IMR-90 (cell line): ENCODE results near the gene VAV1. TPM values are rescaled to one million over a fixed set of nuclear protein-coding genes. Genes with fewer than 3 reads are reported as not detected.

ENCODE experiments used
- ATAC-seq: fragments of 200-7000 bp; cut with Tn5 transposase; 2 replicates; pipeline ENCODE4 v1.9.1; 2020; ENCODE audit warnings: low read depth, mild to moderate bottlenecking, moderate library complexity
- BruUV-seq: library from RNA; stranded (reverse); fragments of 400-500 nt; replicated peaks from 2 replicates; lab custom pipeline; 2021; lab: Mats Ljungman, UMichigan
- CTCF ChIA-PET: fragments of 300-600 bp; formaldehyde crosslinking; extraction: SDS; loops from one replicate; lab custom pipeline; 2021; ENCODE audit warnings: antibody characterized with exemption; lab: Yijun Ruan, JAX
- POLR2A ChIA-PET: fragments of 300-600 bp; sonication (Branson Sonifier 250); formaldehyde crosslinking; loops from one replicate; lab custom pipeline; 2022; ENCODE audit warnings: antibody characterized with exemption; ENCODE audit not compliant: unreplicated experiment; lab: Charles Lee
- DNase-seq: peaks from one replicate; pipeline ENCODE4 v3.0.0; 2013
- H2AFZ ChIP-seq: replicated peaks from 2 replicates; pipeline ENCODE3; 2013; ENCODE audit warnings: low read length, mild to moderate bottlenecking; ENCODE audit not compliant: poor library complexity
- H2AK5ac ChIP-seq: 2 replicates; pipeline ENCODE4 v1.6.1; 2013; ENCODE audit warnings: low read depth, low read length, inconsistent platforms
- H2AK9ac ChIP-seq: replicated peaks from 2 replicates; pipeline ENCODE3; 2013; ENCODE audit warnings: mild to moderate bottlenecking, low read depth, low read length, moderate library complexity; ENCODE audit not compliant: poor library complexity
- H2BK120ac ChIP-seq: 2 replicates; pipeline ENCODE4 v1.6.1; 2013; ENCODE audit warnings: low read depth, low read length, inconsistent platforms
- H2BK15ac ChIP-seq: 3 replicates; pipeline ENCODE4 v1.6.1; 2013; ENCODE audit warnings: low read depth, low read length, inconsistent platforms
- H2BK20ac ChIP-seq: 2 replicates; pipeline ENCODE4 v1.6.1; 2013; ENCODE audit warnings: low read depth, mild to moderate bottlenecking, inconsistent platforms, low read length, moderate library complexity
- H2BK5ac ChIP-seq: 2 replicates; pipeline ENCODE4 v1.6.1; 2013; ENCODE audit warnings: mild to moderate bottlenecking, low read depth, low read length, inconsistent platforms; ENCODE audit not compliant: poor library complexity, severe bottlenecking
- H3K14ac ChIP-seq: replicated peaks from 2 replicates; pipeline ENCODE4 v1.6.1; 2013; ENCODE audit warnings: low read depth, low read length, inconsistent platforms
- H3K18ac ChIP-seq: 2 replicates; pipeline ENCODE4 v1.6.1; 2013; ENCODE audit warnings: low read depth, low read length, control low read depth
- H3K23ac ChIP-seq: 2 replicates; pipeline ENCODE4 v1.6.1; 2013; ENCODE audit warnings: low read depth, low read length, inconsistent platforms
- H3K27ac ChIP-seq: 2 replicates; pipeline ENCODE4 v1.5.1; 2013; ENCODE audit warnings: mild to moderate bottlenecking, control low read depth, low read length; ENCODE audit not compliant: insufficient read depth
- H3K27me3 ChIP-seq: 2 replicates; pipeline ENCODE4 v1.6.1; 2013; ENCODE audit warnings: low read length; ENCODE audit not compliant: control insufficient read depth, insufficient read depth
- H3K36me3 ChIP-seq: 2 replicates; pipeline ENCODE4 v1.6.1; 2013; ENCODE audit warnings: low read length, mixed read lengths; ENCODE audit not compliant: control insufficient read depth, insufficient read depth
- H3K4ac ChIP-seq: 2 replicates; pipeline ENCODE4 v1.6.1; 2013; ENCODE audit warnings: low read depth, low read length, inconsistent platforms
- H3K4me1 ChIP-seq: 2 replicates; pipeline ENCODE4 v1.6.1; 2013; ENCODE audit warnings: low read length, mixed read lengths; ENCODE audit not compliant: control insufficient read depth, insufficient read depth
- H3K4me2 ChIP-seq: 2 replicates; pipeline ENCODE4 v1.6.1; 2013; ENCODE audit warnings: low read depth, mild to moderate bottlenecking, control low read depth, low read length, moderate library complexity
- H3K4me3 ChIP-seq: 2 replicates; pipeline ENCODE4 v1.5.1; 2013; ENCODE audit warnings: low read depth, mild to moderate bottlenecking, control low read depth, low read length, moderate library complexity; ENCODE audit not compliant: insufficient read depth
- H3K56ac ChIP-seq: 2 replicates; pipeline ENCODE4 v1.6.1; 2013; ENCODE audit warnings: low read length, inconsistent platforms; ENCODE audit not compliant: insufficient read depth; ENCODE audit errors: extremely low read depth
- H3K79me1 ChIP-seq, 2 experiments: 2 replicates each; pipeline ENCODE4 v1.6.1; 2013; ENCODE audit warnings: low read length in 2 of 2, inconsistent platforms in 1 of 2, low read depth in 1 of 2
- H3K9ac ChIP-seq: 2 replicates; pipeline ENCODE4 v1.6.1; 2013; ENCODE audit warnings: low read depth, low read length, control low read depth
- H3K9me1 ChIP-seq: 2 replicates; pipeline ENCODE4 v1.6.1; 2013; ENCODE audit warnings: low read length, inconsistent platforms; ENCODE audit not compliant: insufficient read depth
- H3K9me3 ChIP-seq: 2 replicates; pipeline ENCODE4 v1.6.1; 2013; ENCODE audit warnings: low read length; ENCODE audit not compliant: control insufficient read depth, insufficient read depth
- H4K20me1 ChIP-seq: 2 replicates; pipeline ENCODE4 v1.6.1; 2013; ENCODE audit warnings: low read length, inconsistent platforms; ENCODE audit not compliant: insufficient read depth
- H4K5ac ChIP-seq: 2 replicates; pipeline ENCODE4 v1.6.1; 2013; ENCODE audit warnings: mild to moderate bottlenecking, low read depth, low read length, control low read depth
- H4K8ac ChIP-seq, 2 experiments: 2 replicates each; pipeline ENCODE4 v1.6.1; 2013; ENCODE audit warnings: low read depth in 2 of 2, low read length in 2 of 2, control low read depth in 1 of 2, inconsistent platforms in 1 of 2
- H4K91ac ChIP-seq: 2 replicates; pipeline ENCODE4 v1.6.1; 2013; ENCODE audit warnings: low read depth, low read length, inconsistent platforms; ENCODE audit not compliant: insufficient read depth
- CEBPB ChIP-seq: IDR thresholded peaks from 2 replicates; pipeline ENCODE4 v1.6.1; 2012; ENCODE audit warnings: low read depth, low read length, improper control_type of control experiment
- NFE2L2 ChIP-seq: fragments of 150-350 bp; IDR thresholded peaks from 2 replicates; pipeline ENCODE4 v1.6.1; 2016; ENCODE audit warnings: low read depth, mild to moderate bottlenecking, low read length
- WGBS, 2 experiments: methylation state at CpG; one replicate each; pipeline versions ENCODE4 v1.1.5 to v1.1.7; 2013; ENCODE audit warnings: missing lambda C conversion rate in 2 of 2; ENCODE audit not compliant: insufficient read length in 1 of 2; ENCODE audit errors: extremely low coverage in 2 of 2; 5-methylcytosine and 5-hydroxymethylcytosine counted together
- dilution Hi-C: fragments of 300-500 bp; cut with HindIII; formaldehyde crosslinking; loops from one replicate; pipeline ENCODE4 v1.14.3; 2018; ENCODE audit warnings: low sequenced_read_pairs; ENCODE audit not compliant: unreplicated experiment
- in situ Hi-C: fragments of 300-500 bp; cut with MboI; formaldehyde crosslinking; loops from 3 replicates; pipeline ENCODE4 v1.14.3; 2019; ENCODE audit warnings: low sequenced_read_pairs, inconsistent platforms, mixed read lengths
- intact Hi-C: fragments of 100-400 bp; cut with micrococcal nuclease; formaldehyde crosslinking; loops from 2 replicates; pipeline ENCODE4 v1.10.0; 2022
- polyA plus RNA-seq, 3 experiments: library from polyadenylated mRNA; depleted of rRNA; stranded (reverse); fragments of >200 nt; gene quantifications; 2 replicates each; pipeline ENCODE4 v1.2.3, GENCODE V29; 2012; ENCODE audit warnings: low replicate concordance in 1 of 3
- total RNA-seq: library from RNA; depleted of rRNA; stranded (reverse); fragments of >200 nt; gene quantifications from 2 replicates; pipeline ENCODE4 v1.2.3, GENCODE V29; 2012

The VAV1 gene
- total and polyA plus RNA-seq, 2 of the 4 experiments (the other 2 are of a cell fraction), result not detected

DNA sequence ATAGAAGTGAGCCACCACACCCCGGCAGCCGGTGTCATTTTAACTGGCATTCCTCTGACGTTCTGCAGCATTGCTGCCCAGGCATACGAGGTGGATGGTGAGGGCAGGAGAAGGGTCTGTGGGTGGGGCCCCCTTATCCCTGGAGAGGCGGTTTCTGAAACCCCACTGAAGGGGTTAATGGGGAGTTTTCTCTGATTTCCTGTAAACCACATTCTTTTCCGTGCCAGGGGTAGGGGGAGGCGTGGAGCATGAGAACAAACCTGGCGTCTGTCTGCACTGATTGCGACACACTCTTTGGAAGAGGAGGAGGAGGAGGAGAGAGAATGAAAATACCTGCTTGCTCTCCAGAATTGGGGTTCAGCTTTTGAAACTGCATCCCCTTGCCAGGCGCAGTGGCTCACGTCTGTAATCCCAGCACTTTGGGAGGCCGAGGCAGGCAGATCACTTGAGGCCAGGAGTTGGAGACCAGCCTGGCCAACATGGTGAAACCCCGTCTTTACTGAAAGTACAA is 49.3 kb upstream of the VAV1 start:
- Histone ChIP-seq H3K23ac (no peak overlapping the region), H4K20me1 (no peaks in the 10 kb centered on the region), H3K27me3 (no peaks in the 10 kb centered on the region), H3K14ac (no peak overlapping the region), H3K9me1 (no peaks in the 10 kb centered on the region), H2BK5ac (no peak overlapping the region), H3K56ac (no peak overlapping the region), H3K79me1 (no peaks in the 10 kb centered on the region), H3K4me2 (no peak overlapping the region), H2BK15ac (no peak overlapping the region), H3K9ac (no peak overlapping the region), H3K18ac (no peak overlapping the region), H2BK120ac (no peak overlapping the region), H2BK20ac (no peak overlapping the region), H3K27ac (no peak overlapping the region), H4K8ac (no peak overlapping the region), H2AFZ (no peak overlapping the region), H4K5ac (no peak overlapping the region), H4K91ac (no peak overlapping the region), H3K9me3 (no peaks in the 10 kb centered on the region), H3K4me1 (peaks cover 2% of the 10 kb centered on the region; the same call in 1 of the 2 replicates), H2AK9ac (no peak overlapping the region), H3K4ac (no peak overlapping the region), H2AK5ac (no peak overlapping the region), H3K4me3 (no peak overlapping the region), H3K36me3 (no peaks in the 10 kb centered on the region)
- dilution Hi-C loops, result no loop called here
- in situ Hi-C loops, result no loop called here
- BruUV-seq, result no TSS peak
- intact Hi-C loops, result no loop called here
- ATAC-seq, result peak; percentile 18; the same call in 1 of the 2 replicates
- DNase-seq, result peak; percentile 10
- peak; percentile 89 for TF ChIP-seq CEBPB
- TF ChIP-seq NFE2L2, result no peak
- ChIA-PET CTCF (no interaction called here), POLR2A (no interaction called here)
- 80% methylated on average over 1 of the region's 13 CpGs; no CpG with 5 or more reads in 1 of the 2 experiments for WGBS, 2 experiments
